Stimulated activated CD4-positive, alpha-beta T cell treated with anti-CD3 and anti-CD28 coated beads, Interleukin-4, amount 100 ng/mL, for 1 hour (primary cell): ENCODE measurements around the gene DUSP7.

Experiments
- DNase-seq: peaks from one replicate; pipeline ENCODE4 v3.0.0-alpha.2; 2020

Gene DUSP7

DNA sequence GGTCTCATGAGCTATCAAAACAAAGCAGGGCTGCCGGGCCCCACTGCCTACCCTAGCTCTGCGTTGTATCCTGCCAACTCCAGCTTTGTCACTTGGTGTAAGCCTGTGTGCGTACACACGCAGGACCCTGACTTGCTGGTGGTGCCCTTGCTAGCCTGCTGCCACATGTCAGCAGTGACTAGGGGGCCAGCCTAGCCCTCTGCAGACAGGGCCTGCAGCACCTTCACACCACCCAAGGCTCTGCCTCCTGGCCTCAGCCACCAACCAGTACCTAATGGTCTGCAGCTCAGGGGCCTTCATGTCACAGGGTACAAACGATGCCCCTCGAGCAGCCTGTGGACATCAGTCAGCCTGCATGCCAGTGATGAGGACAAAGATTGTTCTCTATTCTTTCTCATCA, 30.1 kb upstream of the DUSP7 start:
- no peak for DNase-seq

DNA sequence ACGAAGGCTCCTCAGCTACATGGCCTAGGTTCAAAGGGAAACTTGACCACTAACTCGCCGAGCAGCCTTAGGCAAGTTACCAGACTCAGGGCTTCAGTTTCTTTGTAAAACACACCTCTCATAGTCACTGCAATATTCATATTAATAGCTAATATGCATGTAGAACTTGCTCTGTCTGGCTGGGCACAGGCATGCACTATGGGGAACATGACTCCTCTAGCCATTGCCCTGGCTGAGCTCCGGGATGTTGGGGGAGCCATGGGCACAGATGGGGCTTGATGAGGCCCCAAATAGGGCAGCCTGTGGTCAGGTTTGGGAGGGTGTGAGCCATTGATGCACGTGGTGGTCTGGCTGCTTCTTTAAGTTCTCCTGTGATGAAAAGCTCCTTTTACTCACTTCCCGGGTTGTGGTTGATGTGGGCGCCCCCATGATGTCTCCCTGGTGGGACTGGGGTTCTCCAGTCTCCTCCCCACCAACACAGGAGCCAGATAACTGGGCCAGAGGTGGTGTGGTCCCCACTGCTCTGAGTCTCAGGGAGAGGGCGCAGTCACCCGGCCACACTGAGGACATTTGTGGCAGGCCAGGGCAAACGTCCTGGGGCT, 29.4 kb upstream of the DUSP7 start:
- DNase-seq: no peak

DNA sequence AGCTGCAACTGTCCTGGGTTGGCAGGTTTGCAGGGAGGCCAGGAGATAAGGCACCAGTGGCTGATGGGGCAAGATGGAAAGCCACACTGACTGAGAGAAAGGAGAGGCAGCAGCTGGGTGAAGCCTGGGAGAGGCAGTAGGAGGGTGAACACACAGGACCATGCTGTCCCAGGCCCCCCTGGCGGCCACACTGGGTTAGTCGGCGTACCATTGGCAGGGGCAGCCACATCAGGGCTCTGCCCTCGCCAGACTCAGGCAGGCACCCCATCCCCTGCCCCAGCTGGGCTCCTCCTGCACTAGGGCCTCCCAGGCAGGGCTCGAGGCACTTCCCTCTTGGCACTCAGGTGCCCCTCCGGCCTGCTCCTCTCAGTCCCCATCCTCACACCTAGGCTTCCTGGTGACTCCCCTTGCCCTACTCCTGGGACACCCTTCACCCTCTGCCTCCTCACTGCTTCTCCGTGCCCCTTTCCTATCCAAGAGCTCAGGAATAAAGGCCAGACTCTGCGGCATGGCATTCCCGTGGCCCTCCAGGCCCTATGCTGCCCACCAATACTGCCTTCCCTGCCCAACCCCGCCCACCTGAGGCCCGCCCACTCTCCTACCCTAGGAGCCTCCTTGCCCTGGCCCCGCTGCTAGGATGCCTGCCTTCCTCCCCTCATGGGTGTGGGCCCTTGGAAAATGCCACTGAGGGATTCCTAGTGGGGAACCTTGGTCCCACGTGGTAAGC, 28.7 kb upstream of the DUSP7 start:
- no peak for DNase-seq

DNA sequence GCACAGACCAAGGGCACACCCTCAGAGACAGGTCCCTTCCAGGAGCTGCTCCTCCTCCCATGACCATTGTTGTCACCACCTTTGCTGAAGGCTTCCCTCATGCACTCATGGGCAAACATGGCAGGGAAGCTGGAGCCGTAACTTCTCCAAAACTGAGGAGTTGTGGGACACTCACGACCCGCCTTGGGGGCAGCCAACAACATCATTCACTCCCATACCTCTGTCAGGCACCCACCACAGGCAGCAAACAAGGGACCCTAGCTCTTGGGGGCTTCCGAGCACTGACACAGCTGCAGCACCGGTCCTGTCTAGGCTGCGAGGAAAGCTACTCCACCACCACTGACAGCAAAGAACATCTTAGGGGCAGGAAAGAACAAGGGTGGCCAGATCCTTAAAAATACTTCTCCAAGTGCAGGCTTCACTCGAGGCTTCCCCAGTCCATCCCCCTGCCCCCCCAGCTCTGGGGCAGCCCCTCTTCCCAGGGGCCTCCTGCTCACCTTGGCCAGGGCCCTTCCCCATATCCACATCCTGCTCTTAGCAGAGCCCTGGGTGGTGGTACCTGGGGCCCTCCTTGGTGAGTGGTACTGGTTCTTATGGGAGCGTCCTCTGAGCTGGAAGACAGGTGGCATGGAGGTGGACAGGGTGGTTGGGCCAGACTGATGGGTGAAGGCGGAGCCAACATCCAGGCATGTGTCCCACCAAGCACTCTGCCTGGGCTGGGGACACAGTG, 28.0 kb upstream of the DUSP7 start:
- no peak for DNase-seq

DNA sequence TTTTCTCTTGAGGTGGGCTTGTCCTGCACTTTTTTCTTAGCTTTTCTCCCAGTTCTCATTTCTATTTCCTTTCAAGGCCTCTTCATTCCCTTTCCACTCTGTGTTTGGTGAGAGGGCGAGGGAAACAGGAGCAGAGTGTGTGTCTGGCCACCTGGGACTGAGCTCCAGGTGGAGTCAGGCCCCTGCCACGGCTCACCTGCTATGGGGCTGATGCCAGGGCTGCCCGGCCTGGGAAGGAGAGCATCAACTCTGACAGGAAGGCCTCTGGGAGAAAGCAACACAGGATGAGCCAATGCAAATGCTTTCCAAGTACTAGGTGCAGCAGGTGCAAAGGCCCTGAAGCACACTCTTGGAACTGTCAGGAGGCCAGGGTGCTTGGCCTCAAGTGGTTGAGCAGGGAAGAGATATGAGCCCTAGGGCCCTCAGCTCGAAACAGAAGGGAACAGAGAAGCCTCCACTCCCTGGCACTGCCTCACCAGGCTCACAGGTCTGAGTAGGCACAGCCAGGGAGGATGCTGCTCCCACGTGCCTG, 27.3 kb upstream of the DUSP7 start:
- DNase-seq: no peak

DNA sequence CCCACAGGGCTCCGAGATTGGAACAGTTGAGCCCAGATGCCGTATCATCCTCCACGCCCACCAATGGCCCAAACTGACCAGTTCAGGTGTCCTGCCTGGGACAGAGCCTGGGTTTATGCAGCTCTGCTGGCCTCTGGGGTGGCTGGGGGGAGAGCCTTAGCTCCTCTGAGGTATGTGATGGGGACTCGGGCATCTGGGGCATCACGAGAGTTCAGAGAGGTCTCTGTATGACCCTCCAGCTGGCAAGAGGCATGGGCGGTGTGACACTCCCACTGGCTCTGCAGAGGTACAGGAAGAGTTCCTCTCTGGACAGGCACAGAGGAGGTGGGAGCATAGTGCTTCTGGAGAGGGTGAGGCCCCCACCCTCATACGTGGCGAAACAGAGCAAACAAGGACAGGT, 26.6 kb upstream of the DUSP7 start:
- DNase-seq: no peak

DNA sequence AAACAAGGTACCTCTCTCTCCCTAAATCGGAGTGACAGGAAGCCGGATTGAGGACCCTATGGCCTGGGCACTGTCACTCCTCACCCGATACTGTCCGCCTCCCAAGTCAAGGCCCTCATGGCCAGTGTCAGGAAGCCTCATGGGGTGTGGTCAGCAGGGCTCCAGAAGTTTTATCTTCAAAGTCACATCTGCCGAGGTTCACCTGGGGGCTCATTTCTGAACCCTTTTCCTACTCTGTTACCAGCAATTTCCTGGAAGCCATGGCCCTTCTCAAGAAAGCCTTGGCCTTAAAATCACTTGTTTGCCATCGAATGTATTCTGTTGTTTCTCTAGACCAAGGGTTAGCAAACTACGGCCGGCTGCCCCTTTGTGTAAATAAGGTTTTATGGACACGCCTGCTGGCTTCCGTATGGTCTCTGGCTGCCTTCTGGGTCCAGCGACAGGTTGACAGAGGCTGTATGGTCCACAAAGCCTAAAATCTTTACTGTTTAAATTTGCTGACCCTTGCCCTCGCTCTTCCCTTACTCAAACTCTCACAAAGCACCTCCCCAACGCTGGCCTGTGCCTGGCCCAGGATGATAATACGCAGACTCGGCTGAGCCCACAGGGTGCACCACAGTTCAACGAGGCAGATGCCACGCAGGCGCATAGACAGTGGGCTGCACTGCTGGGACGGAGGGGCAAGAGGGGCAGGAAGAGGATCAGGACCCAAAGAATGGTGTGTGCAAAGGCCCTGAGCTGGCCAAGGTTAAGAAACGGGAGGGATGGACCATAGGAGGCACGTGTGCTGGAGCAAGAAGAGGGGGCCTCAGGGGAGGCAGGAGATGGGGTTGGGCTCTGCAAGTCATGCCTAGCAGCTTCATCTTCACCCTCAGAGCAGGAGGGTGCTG, 24.7 kb upstream of the DUSP7 start:
- no peak for DNase-seq

DNA sequence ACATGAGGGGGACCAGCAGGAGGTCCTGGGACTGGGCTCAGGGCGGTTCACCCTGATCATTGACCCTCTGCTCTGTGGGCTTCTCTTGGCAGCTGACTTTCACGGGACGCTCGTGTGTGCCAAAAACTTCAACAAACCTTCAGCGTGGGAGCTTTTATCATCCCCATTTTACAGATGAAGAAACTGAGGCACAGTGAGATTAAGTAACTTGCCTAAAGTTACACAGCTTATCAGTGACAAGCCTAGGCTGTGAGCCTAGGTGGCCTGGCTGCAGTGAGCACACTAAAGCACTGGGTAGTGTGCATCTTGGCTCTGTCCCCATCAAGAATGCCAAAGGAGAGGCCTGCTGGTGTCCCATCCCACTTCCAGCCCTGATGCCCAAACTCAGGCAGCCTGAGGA, 23.6 kb upstream of the DUSP7 start:
- no peak for DNase-seq

DNA sequence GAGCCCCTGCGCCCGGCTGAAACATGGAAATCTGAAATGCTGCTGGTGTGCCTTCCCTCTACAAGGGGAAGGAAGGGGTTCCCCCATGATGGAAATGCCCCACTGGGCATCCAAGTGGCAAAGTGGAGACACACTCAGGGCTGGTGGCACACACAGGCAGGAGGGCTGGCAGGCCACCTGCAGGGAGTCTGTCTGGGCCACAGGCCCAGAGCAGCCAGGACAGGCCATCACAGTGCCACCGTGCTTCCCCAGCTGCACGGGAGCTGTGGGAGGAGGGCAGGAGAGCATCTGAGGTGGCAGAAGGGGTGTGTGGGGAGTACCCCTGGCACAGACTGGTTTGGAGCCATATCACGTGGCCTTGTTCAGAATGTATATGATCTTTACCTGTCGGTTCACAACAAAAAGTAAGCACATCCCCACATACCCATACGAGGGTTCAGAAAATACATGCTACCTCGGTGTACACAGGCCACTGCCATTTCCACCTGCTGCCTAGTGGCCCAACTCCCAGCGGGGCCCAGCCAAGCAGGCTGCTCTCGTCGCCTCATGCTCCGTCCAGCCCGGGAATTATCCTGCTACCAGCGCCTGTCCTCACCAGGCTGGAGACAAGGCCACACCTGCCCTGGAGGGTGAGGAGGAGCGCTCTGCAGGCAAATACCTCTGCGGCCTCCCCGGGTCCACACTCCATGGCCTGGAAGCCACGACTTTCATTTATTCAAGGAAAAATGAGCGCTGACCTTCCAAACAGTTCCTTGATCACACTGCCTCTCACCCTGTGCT, 22.6 kb upstream of the DUSP7 start:
- no peak for DNase-seq

DNA sequence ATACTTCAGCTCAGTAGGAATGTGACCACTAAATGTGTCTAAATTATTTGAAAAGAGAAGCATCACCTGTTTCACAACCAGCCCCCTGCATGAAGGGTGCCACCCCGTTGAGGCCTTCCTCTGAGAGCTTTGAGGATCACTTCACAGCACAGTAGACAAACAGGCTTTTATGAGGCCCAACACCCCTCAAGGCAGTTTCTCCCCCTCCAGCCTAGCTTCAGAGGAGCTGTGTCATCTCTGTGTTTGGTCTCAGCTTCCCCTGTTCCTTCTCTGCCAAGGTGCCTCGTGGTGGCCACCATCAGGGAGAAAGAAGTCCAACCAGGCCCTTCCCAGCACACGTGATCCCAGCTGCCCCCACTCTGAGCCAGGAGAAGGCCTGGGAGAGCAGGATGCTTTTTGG, 21.6 kb upstream of the DUSP7 start:
- DNase-seq: no peak

DNA sequence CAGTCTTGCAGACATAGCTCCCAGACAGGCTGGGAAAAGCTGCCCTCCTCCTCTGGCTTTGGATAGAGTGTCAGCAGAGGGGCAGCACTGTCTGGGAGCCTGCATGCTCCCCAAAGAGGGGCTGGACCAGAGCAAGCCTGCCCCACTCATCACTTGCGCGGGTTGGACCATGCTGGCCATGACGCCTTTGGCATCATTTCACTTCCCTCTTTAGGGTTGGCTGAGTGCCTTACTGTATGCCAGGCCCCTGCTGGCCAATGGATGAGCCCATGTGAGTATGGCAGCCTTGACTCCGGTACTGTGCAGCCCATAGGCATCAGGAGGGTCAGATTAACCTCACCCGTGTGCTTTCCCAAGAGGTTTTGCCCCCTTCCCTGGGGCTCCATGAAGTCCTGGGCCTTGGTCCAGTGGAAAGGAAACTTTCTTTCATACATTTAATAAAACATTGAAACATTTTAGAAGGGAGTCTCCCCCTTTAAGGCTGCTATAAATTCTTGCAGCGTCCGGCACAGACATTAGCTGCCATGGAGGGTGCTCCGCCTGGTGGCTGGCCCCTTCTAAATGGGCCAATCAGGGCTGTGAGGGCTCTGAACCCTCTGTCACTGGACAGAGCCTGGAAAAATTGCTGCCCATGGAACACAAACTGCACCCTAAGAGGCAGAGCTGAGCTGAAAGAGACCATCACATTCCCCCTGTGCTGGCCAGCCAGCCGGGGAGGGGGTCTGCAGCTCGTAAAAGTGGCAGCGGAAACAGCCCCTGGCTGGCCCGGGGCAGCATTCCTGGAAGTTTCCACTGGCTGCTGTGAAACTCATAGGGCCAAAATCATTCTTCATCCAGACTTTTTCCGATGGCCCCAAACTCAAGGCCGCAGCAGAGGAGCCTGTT, 20.8 kb upstream of the DUSP7 start:
- no peak for DNase-seq

DNA sequence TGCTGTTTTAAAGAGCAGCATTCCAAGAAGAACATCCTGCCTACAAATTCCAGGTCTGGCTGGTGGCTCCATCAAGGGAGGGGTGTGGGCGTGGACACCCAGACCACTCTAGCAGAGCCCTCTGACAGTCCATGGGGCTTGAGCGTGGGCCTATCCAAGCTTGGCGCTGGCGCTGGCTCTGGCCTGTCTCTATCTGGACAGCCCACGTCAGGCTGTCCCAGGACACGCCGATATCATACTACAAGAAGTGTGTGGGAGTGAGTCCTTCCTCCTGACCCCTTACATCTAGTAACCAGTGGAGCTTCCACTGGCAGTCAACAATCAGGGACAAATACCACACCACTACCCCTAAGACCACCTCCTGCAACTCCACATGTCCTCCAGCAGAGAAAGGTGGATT, 17.1 kb upstream of the DUSP7 start:
- no peak for DNase-seq

DNA sequence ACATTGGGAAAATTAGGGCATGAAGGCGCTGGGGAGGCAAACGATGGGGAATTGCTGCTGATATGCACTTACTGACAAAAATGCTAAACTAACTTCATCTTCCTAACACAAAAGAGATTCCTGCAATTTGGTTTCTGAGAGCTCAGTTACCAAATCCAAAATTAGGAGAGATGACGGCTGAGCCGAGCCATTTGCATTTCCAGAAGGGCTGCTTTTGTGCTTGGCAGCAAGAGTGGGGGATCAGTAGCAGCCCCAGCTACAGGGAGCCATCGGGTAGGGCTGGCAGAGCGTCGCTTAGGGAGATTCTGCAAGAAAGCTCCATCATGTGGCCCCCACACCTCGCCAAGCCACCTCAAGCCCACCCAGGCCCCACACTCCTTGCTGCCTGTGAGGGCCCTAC, 16.1 kb upstream of the DUSP7 start:
- no peak for DNase-seq

DNA sequence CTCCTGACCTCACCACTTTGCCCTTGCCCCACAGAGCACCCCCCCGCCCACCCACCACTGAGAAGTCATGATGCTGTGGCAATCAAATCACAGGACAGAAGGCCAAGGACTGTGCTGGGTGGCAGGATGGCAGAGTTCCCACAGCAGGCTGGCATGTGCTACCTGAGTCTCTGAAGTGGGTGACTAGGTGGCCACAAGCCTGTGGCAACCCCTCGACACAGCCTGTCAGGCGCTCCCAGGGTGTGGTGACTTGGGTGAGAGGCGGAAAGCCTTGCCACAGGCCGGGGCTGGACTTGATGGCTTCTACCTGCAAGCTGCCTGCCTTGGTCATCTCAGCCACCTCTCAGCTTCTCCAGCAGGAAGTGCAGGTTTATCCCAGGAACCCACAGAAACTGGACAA, 15.6 kb upstream of the DUSP7 start:
- no peak for DNase-seq

DNA sequence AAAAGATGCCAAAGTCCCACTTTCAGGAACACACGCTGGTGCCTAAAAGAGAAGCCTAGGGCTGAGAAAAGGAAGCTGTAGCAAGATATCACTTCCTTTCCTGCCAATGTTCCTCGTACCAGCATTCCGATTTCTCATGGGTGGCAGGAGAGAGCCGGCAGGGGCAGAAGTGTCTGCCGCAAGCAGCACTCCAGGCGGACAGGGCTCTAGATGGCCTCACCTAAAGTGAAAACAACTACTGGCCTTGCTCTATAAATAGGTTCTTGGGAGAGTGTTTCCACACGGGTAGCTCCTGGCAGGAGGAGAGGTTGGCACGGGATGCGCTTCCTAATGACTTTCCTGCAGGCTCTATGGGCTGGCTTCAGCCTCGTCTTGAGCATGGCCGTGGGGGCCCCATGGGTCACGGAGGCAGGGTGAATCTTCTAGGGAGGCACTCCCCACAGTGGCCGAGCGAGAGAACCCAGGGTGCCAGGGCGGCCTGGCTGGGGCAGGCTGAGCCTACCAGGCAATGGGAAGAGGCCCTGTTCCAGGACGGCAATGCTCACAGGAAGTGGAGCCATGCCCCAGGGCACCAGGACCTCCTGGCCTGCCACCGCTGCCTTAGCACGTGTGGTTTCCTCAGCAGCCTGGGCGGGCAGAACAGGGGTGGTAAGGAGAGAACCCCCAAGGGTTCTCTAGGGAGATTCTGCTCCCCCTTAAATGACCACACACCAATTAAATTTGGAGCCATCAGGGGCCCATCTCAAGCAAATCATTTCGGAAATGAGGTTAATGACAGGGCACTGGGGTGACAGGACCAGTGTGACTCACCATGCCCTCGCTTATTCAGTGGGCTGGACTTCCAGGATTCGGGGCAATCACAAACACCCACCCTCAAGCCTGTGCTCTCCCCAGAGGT, 14.6 kb upstream of the DUSP7 start:
- DNase-seq: no peak

DNA sequence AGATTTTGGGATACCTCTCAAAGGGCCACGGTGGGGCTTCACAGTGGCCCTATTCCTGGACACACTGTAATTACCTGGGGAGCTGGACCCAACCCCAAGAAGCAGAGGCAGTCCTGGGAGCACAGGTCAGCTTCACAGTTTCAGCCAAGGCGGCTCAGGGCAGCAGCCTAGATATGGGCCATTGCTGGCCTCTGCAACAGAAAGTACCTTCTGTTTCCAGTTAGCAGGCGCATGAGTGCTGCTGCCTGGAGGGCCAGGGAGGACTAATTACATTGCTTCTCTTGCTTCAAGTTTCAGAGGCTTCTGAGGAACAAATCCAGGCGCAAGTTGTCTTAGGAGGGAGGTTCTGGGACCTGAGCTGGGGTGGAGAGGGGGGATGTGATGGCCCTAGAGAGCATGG, 13.5 kb upstream of the DUSP7 start:
- no peak for DNase-seq

DNA sequence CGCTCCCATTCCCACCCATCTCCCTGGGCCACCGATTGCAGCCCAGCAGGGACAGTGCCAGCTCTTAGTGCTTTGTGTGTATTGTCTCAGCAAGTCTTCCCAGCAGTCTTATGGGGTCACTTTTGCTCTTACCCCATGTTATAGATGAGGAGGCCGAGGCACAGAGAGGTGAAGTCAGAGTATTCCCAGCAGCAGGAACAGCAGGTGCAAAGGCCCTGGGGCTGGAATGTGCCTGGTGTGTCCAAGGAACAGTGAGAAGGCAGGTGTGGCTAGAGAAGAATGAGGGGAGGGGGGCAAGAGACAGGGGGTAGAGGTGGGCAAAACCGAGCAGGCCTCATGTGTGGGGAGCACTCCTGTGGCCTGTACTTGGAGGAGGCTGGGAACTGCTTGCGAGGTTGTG, 12.8 kb upstream of the DUSP7 start:
- no peak for DNase-seq

DNA sequence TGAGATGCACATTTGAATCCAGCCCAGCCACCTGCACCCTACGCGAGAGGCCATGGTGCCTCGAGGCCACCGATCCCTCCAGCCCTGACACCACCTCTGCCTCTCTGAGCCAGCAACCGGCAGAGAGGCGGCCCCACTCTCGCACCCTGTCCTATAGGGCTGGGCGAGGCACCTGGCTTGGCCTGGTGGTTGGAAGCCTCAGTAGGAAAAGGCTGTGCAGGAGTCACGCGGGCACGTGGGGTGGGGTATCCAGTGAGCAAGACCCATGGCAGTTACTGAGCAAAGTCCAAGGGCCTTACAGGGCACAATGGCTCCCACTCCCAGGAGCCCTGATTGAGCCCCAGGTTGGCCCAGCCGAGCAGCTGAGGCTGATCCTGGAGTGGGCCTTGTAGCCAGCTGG, 12.4 kb upstream of the DUSP7 start:
- DNase-seq: no peak

DNA sequence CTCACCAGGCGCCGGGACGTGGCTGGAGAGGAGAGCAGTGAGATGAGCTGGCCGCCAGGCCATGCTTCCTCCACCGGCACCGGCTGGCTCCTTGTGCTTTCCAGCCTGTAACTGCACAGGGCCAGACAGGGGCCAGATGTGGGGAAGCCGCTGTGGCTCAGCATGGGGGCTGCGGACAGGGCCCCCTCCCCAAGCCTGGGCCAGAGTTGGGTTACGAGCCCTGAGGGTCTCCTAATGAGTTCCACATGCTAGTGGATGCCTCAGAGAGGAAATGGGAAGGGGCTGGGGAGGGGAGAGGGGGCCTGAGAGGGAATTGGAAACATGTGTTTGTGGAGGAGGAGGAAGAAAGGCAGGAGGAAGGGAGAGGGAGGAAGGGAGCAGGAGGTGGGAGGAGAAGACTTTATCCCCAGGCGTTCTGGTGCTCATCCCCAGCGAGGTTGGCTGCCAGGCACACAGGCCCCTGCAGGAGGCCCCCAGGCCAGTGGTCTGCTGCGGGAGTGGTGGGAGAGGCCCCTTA, 11.7 kb upstream of the DUSP7 start:
- no peak for DNase-seq

DNA sequence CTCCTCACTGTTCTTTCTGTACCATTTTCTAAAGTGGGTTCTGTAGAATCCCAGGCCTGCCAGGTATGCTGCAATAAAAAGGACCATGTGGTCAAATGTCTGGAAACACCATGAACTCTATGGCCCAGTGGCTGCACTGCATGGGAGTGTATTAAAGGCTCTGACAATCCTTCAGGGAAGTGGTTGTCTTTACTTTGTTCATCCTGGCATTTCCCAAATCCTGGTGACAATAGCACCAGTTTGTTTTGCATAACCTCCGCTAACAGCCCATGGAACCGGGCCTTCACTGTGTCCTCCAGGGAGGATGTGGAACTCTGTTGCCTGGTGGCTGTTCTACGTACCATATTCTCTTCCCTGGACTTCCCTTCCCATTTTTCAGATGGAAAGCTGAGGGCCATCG, 11.2 kb upstream of the DUSP7 start:
- DNase-seq: no peak
